Common myeloid progenitor, CD34-positive (primary cell): Measurements from ENCODE around the gene NKAIN1.
"Not testable (repeated sequence)": the region's sequence is repeated elsewhere in the genome, so short reads cannot be mapped to it uniquely, and the experiment has no call there.

ENCODE experiments used
- CTCF ChIA-PET: fragments of 350-600 bp; sonication (Branson Sonifier 250); formaldehyde crosslinking; loops from one replicate; lab custom pipeline; 2021; ENCODE audit warnings: antibody characterized with exemption; lab: Charles Lee
- POLR2A ChIA-PET: fragments of 350-600 bp; sonication (Branson Sonifier 250); formaldehyde crosslinking; loops from one replicate; lab custom pipeline; 2021; ENCODE audit warnings: antibody characterized with exemption; lab: Charles Lee
- DNase-seq, 3 donors: peaks; one replicate each; pipeline versions ENCODE4 v3.0.0 to v3.0.0-alpha.2; 2013
- H3K27ac ChIP-seq, 2 experiments: 1 replicate in 1 of 2; 2 replicates in 1 of 2; pipeline ENCODE4 v1.7.0; 2013; ENCODE audit warnings: inconsistent platforms in 2 of 2, low read length in 2 of 2, mild to moderate bottlenecking in 2 of 2, low read depth in 1 of 2, moderate library complexity in 1 of 2; ENCODE audit not compliant: severe bottlenecking in 2 of 2, insufficient read depth in 1 of 2, poor library complexity in 1 of 2
- H3K27me3 ChIP-seq, 5 experiments: replicated peaks in 2 of 5; 1 replicate in 3 of 5; 2 replicates in 2 of 5; pipeline versions ENCODE4 v1.6.1 to v1.7.0; 2013; ENCODE audit warnings: low read length in 4 of 5, mild to moderate bottlenecking in 2 of 5, moderate library complexity in 2 of 5, inconsistent platforms in 1 of 5; ENCODE audit not compliant: insufficient read depth in 5 of 5, control insufficient read depth in 4 of 5
- H3K36me3 ChIP-seq, 4 experiments: 1 replicate in 2 of 4; 2 replicates in 2 of 4; pipeline versions ENCODE4 v1.6.1 to v1.7.0; 2013; ENCODE audit warnings: low read length in 3 of 4, control low read depth in 1 of 4, mild to moderate bottlenecking in 1 of 4; ENCODE audit not compliant: control insufficient read depth in 4 of 4, insufficient read depth in 4 of 4
- H3K4me1 ChIP-seq, 4 experiments: 1 replicate in 3 of 4; 2 replicates in 1 of 4; pipeline versions ENCODE4 v1.6.1 to v1.7.1; 2013; ENCODE audit warnings: low read length in 3 of 4, mild to moderate bottlenecking in 3 of 4, control low read depth in 1 of 4, inconsistent platforms in 1 of 4, moderate library complexity in 1 of 4; ENCODE audit not compliant: control insufficient read depth in 4 of 4, insufficient read depth in 4 of 4; ENCODE audit errors: control extremely low read depth in 1 of 4
- H3K4me3 ChIP-seq, 7 experiments: 1 replicate in 4 of 7; 2 replicates in 3 of 7; pipeline versions ENCODE4 v1.5.1 to v1.7.0; 2013; ENCODE audit warnings: mild to moderate bottlenecking in 7 of 7, low read length in 6 of 7, moderate library complexity in 6 of 7, inconsistent platforms in 2 of 7, low read depth in 2 of 7, control low read depth in 1 of 7; ENCODE audit not compliant: insufficient read depth in 4 of 7, control insufficient read depth in 1 of 7; ENCODE audit errors: extremely low read depth in 1 of 7
- H3K9me3 ChIP-seq, 5 experiments: 1 replicate in 4 of 5; 2 replicates in 1 of 5; pipeline versions ENCODE4 v1.6.1 to v1.7.1; 2013; ENCODE audit warnings: low read length in 4 of 5, mild to moderate bottlenecking in 2 of 5, inconsistent platforms in 1 of 5, low read depth in 1 of 5, moderate library complexity in 1 of 5; ENCODE audit not compliant: control insufficient read depth in 4 of 5, insufficient read depth in 2 of 5; ENCODE audit errors: control extremely low read depth in 1 of 5
- WGBS: methylation state at CpG from one replicate; pipeline ENCODE4 v1.1.5; 2013; ENCODE audit not compliant: insufficient coverage; 5-methylcytosine and 5-hydroxymethylcytosine counted together

The NKAIN1 gene

DNA sequence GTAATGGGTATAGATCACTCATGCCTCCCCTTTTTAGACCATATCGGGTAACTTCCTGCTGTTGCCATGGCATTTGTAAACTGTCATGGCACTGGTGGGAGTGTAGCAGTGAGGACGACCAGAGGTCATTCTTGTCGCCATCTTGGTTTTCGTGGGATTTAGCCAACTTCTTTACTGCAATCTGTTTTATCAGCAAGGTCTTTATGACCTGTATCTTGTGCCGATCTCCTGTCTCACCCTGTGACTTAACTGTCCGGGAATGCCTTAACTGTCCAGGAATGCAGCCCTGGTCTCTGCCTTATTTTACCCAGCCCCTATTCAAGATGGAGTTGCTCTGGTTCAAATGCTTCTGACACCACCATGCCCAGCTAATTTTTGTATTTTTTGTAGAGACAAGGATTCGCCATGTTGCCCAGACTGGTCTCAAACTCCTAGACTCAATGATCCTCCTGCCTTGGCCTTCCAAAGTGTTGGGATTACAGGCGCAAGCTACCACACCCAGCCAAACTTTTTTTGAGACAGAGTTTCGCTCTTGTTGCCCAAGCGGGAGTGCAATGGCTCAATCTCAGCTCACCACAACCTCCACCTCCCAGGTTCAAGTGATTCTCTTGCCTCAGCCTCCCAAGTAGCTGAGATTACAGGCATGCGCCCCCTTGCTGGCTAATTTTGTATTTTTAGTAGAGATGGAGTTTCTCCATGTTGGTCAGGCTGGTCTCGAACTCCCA, 100.7 kb downstream of the NKAIN1 start:
- H3K27me3 ChIP-seq, DNase-seq, H3K4me3 ChIP-seq, H3K9me3 ChIP-seq, H3K4me1 ChIP-seq, CTCF ChIA-PET, POLR2A ChIA-PET, H3K36me3 ChIP-seq, H3K27ac ChIP-seq: not testable (repeated sequence)
- WGBS = 95% methylated on average over 8 of the region's 12 CpGs

DNA sequence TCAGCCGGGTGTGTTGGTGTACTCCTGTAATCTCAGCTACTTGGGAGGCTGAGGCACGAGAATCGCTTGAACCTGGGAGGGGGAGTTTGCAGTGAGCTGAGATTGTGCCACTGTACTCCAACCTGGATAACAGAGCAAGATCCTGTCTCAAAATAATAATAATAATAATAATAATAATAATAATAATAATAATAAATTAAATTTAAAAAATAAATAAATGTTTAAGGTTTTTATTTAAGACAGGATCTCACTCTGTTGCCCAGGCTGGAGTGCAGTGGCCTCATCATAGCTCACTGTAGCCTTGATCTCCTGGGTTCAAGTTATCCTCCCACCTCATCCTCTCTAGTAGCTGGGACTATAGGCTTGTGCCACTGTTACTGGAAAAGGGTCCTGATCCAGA, 101.8 kb downstream of the NKAIN1 start:
- CTCF ChIA-PET, H3K27ac ChIP-seq: not testable (repeated sequence)

GRCh38 chr1:31135973-31136600, 103.6 kb downstream of the NKAIN1 start:
- ChIA-PET CTCF (no interaction called here), POLR2A (no interaction called here)
- Histone ChIP-seq H3K27me3 (no peaks in the 10 kb centered on the region), H3K27ac (no peak overlapping the region), H3K9me3 (no peaks in the 10 kb centered on the region), H3K36me3 (no peaks in the 10 kb centered on the region), H3K4me1 (no peaks in the 10 kb centered on the region), H3K4me3 (no peak overlapping the region)
- 78% methylated on average over 1 of the region's 2 CpGs for WGBS
- DNase-seq = no peak

More for the DNA sequence above, 101.8 kb downstream of the NKAIN1 start:
- POLR2A ChIA-PET = interaction anchor here (1.0 kb wide), 1 partner anchor 11 kb away, joined by 5 read pairs; no protein-coding TSS in a partner anchor
- H3K4me1 ChIP-seq, H3K36me3 ChIP-seq, H3K27me3 ChIP-seq, H3K9me3 ChIP-seq, H3K4me3 ChIP-seq, DNase-seq: not testable (repeated sequence)
- WGBS = no CpG with 5 or more reads among the region's 3 CpGs

DNA sequence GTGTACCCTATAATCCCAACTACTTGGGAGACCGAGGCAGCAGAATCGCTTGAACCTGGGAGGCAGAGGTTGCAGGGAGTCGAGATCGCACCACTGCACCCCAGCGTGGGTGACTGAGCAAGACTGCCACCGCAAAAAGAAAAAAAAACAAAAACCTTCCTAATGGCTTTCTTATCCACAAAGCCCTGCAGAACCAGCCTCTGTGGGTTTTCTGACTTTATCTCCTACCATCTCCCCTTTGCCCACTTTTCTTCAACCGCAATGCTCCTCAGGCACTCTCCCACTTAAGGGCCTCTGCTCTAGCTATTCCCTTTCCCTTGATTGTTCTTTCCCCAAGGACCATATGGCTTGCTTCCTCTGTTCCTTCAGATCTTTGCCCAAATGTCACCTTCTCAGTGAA, 106.3 kb downstream of the NKAIN1 start:
- no peaks in the 10 kb centered on the region for H3K27me3 ChIP-seq
- CTCF ChIA-PET = no interaction called here
- no peak overlapping the region for H3K27ac ChIP-seq
- no peaks in the 10 kb centered on the region for H3K4me1 ChIP-seq
- no peaks in the 10 kb centered on the region for H3K9me3 ChIP-seq
- H3K4me3 ChIP-seq = no peak overlapping the region
- WGBS = 85% methylated on average over 4 of the region's 7 CpGs
- POLR2A ChIA-PET = interaction anchor here (0.6 kb wide), 1 partner anchor 20 kb away, joined by 5 read pairs; no protein-coding TSS in a partner anchor
- H3K36me3 ChIP-seq = no peaks in the 10 kb centered on the region
- DNase-seq = no peak
